Progenitor cell of endocrine pancreas (in vitro differentiated cells): ENCODE measurements around the gene PIP5K1B. TPM values are rescaled to one million over a fixed set of nuclear protein-coding genes. Genes with fewer than 3 reads are reported as not detected.

Experiments used
- DNase-seq: peaks from one replicate; pipeline ENCODE4 v3.0.0; 2021; ENCODE audit warnings: low spot score; ENCODE audit not compliant: unreplicated experiment
- H3K27ac Mint-ChIP-seq: 2 replicates; pipeline ENCODE4 v1.8.0; 2021; ENCODE audit warnings: mild to moderate bottlenecking, moderate library complexity, mixed read lengths
- H3K27me3 Mint-ChIP-seq: 2 replicates; pipeline ENCODE4 v1.8.0; 2021; ENCODE audit warnings: mixed read lengths
- H3K36me3 Mint-ChIP-seq: 2 replicates; pipeline ENCODE4 v1.8.0; 2022; ENCODE audit warnings: mixed read lengths; ENCODE audit not compliant: insufficient read depth
- H3K4me1 Mint-ChIP-seq: 2 replicates; pipeline ENCODE4 v1.8.0; 2021; ENCODE audit warnings: low read depth, mixed read lengths
- H3K4me3 Mint-ChIP-seq: 2 replicates; pipeline ENCODE4 v1.8.0; 2021; ENCODE audit warnings: low read depth, mild to moderate bottlenecking, moderate library complexity, mixed read lengths
- H3K9me3 Mint-ChIP-seq: 2 replicates; pipeline ENCODE4 v1.8.0; 2021; ENCODE audit warnings: low read depth, mixed read lengths
- CTCF ChIP-seq: fragments of 200-600 bp; sonication (generic); IDR thresholded peaks from one replicate; pipeline ENCODE4 v1.5.0; 2021; ENCODE audit warnings: antibody characterized with exemption, mild to moderate bottlenecking; ENCODE audit not compliant: unreplicated experiment
- total RNA-seq: library from RNA; stranded (reverse); gene quantifications from 2 replicates; pipeline ENCODE4 v1.2.1, GENCODE V29; 2021

The PIP5K1B gene
- total RNA-seq, 1 donor from 2014 or later = 1.5 TPM

GRCh38 chr9:68872026-68872501, 167.0 kb downstream of the PIP5K1B start:
- Mint-ChIP-seq H3K27ac (no peak overlapping the region), H3K4me3 (no peak overlapping the region), H3K4me1 (peaks cover 7% of the 10 kb centered on the region), H3K36me3 (no peaks in the 10 kb centered on the region), H3K27me3 (no peaks in the 10 kb centered on the region), H3K9me3 (no peaks in the 10 kb centered on the region)
- TF ChIP-seq CTCF = no peak
- DNase-seq = no peak

GRCh38 chr9:68873179-68873578, 168.1 kb downstream of the PIP5K1B start:
- peaks cover 7% of the 10 kb centered on the region for H3K4me1 Mint-ChIP-seq
- no peak overlapping the region for H3K27ac Mint-ChIP-seq
- H3K27me3 Mint-ChIP-seq = no peaks in the 10 kb centered on the region
- H3K36me3 Mint-ChIP-seq = no peaks in the 10 kb centered on the region
- H3K4me3 Mint-ChIP-seq = no peak overlapping the region
- no peak for DNase-seq
- no peak for TF ChIP-seq CTCF
- no peaks in the 10 kb centered on the region for H3K9me3 Mint-ChIP-seq

GRCh38 chr9:68876273-68876672, 171.2 kb downstream of the PIP5K1B start:
- H3K27ac Mint-ChIP-seq = no peak overlapping the region
- H3K36me3 Mint-ChIP-seq = no peaks in the 10 kb centered on the region
- H3K27me3 Mint-ChIP-seq = no peaks in the 10 kb centered on the region
- TF ChIP-seq CTCF = no peak
- no peaks in the 10 kb centered on the region for H3K9me3 Mint-ChIP-seq
- no peak for DNase-seq
- H3K4me3 Mint-ChIP-seq = no peak overlapping the region
- peaks cover 6% of the 10 kb centered on the region for H3K4me1 Mint-ChIP-seq

DNA sequence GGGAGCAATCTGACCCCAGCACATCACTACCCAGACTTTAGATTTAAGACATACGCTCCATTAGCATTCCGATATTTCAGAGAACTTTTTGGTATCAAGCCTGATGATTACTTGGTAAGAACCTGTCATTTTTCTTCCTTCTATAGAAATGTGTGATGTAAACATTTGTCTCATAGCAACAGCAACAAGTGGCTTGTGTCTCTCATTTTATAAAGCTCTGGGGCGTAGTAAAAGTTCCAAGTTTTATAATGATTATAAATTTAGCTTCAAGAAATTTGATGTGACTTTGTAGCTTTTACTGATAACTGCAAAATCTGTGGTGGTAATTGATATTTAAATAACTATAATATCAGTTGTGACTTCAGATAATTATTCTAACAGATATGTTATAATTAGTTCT, 171.6 kb downstream of the PIP5K1B start:
- Mint-ChIP-seq H3K9me3 (no peaks in the 10 kb centered on the region), H3K36me3 (no peaks in the 10 kb centered on the region), H3K27ac (no peak overlapping the region), H3K27me3 (no peaks in the 10 kb centered on the region), H3K4me1 (peaks cover 4% of the 10 kb centered on the region), H3K4me3 (no peak overlapping the region)
- no peak for TF ChIP-seq CTCF
- DNase-seq = no peak

DNA sequence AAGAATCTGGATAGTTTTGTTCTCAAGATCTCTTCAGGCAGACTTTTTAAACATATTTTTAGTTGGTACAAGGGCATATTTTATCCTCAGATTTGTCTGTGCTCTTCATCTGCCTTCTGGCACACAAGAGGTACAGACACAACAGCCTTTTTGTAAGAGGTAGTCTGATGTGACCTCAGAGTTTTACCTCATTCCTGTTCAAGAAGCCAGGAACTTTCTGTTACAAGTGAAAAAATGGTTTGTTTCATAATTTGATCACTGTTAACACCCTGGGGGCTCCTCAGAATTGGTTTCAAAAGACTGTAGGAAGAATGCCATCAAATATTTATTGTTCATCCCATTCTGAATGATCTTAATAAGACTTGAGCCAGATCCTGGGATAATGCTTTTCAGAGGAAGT, 172.2 kb downstream of the PIP5K1B start:
- Mint-ChIP-seq H3K27me3 (no peaks in the 10 kb centered on the region), H3K4me1 (peaks cover under 1% of the 10 kb centered on the region), H3K4me3 (no peak overlapping the region), H3K27ac (no peak overlapping the region), H3K9me3 (no peaks in the 10 kb centered on the region), H3K36me3 (no peaks in the 10 kb centered on the region)
- no peak for TF ChIP-seq CTCF
- DNase-seq = no peak
